ENCODE data around the gene SARDH. TPM values are rescaled to one million over a fixed set of nuclear protein-coding genes. Genes with fewer than 3 reads are reported as not detected.

The SARDH gene
- total and polyA plus RNA-seq, 2 of the 8 experiments (the other 6 are each of a cell fraction or from before 2014, with no cell fraction given) = 6.4 to 7.4 TPM

- 0 out of 2 replicates have a peak, but pooled peaks cover 1% of the 10 kb centered on the region for H3K23me2 ChIP-seq (ENCODE audit: low read depth, low read length)
- no peak overlapping the region for H3K23ac ChIP-seq (ENCODE audit: insufficient read length)
- no peaks in the 10 kb centered on the region for H3K36me3 ChIP-seq (ENCODE audit: control insufficient read depth in 2 of 4, insufficient read depth in 4 of 4, low read length in 3 of 4)
- H2AK5ac ChIP-seq (ENCODE audit: low read depth, low read length) = no peak overlapping the region
- H3K79me1 ChIP-seq (ENCODE audit: low read depth, low read length) = no peaks in the 10 kb centered on the region; the same call in 1 of the 2 replicates
- no peaks in the 10 kb centered on the region for H3K9me3 ChIP-seq (ENCODE audit: insufficient read depth in 2 of 2, low read depth in 1 of 2, low read length in 1 of 2)
- no peak overlapping the region for H3K4me2 ChIP-seq (ENCODE audit: insufficient read depth in 1 of 2, low read depth in 2 of 2, low read length in 2 of 2)
- H3K4me3 ChIP-seq (ENCODE audit: extremely low read depth in 1 of 4, insufficient read depth in 2 of 4, low read depth in 3 of 4, low read length in 4 of 4) = no peak overlapping the region
- TF ChIP-seq PHF8 (conservative IDR thresholded peaks at IDR 0.05; ENCODE audit: low read depth, low read length) (no peak), SIN3A (conservative IDR thresholded peaks at IDR 0.05 in 1 of 2, IDR thresholded peaks at IDR 0.05 in 1 of 2; ENCODE audit: low read depth in 1 of 2, low read length in 2 of 2) (no peak), RBBP5 (IDR thresholded peaks at IDR 0.05; ENCODE audit: borderline replicate concordance, low read depth, low read length) (no peak), GABPA (IDR thresholded peaks at IDR 0.05; ENCODE audit: borderline replicate concordance, insufficient read depth, low read length) (no peak), NRF1 (IDR thresholded peaks at IDR 0.05; ENCODE audit: low read depth, low read length) (no peak), CBX8 (IDR thresholded peaks at IDR 0.05; ENCODE audit: borderline replicate concordance, low read depth, low read length) (no peak), BCL11A (IDR thresholded peaks at IDR 0.05; ENCODE audit: low read depth in 2 of 2, low read length in 2 of 2) (no peak), KDM5A (IDR thresholded peaks at IDR 0.05; ENCODE audit: low read length) (no peak), SP4 (IDR thresholded peaks at IDR 0.05; ENCODE audit: low read length) (no peak), KDM4A (IDR thresholded peaks at IDR 0.05; ENCODE audit: low read depth, low read length, severe bottlenecking) (no peak), SP2 (IDR thresholded peaks at IDR 0.05; ENCODE audit: low read length) (no peak)
- no peak overlapping the region for H2AFZ ChIP-seq (ENCODE audit: low read length)
- H3K4me1 ChIP-seq (replicated peaks in 1 of 4; ENCODE audit: control insufficient read depth in 3 of 4, insufficient read depth in 4 of 4, low read length in 3 of 4) = peaks cover 0 to 8% (median 1%) of the 10 kb centered on the region in 4 experiments; a peak in 5 of 7 replicates
- H2BK5ac ChIP-seq (ENCODE audit: low read depth, low read length) = no peak overlapping the region
- no peaks in the 10 kb centered on the region for H3K79me2 ChIP-seq (ENCODE audit: control insufficient read depth in 1 of 2, insufficient read depth in 2 of 2, low read length in 2 of 2)
- H3K27ac ChIP-seq (ENCODE audit: low read depth, low read length) = no peak overlapping the region
- no peaks in the 10 kb centered on the region; a peak in 1 of 7 replicates for H3K27me3 ChIP-seq (replicated peaks in 1 of 4; ENCODE audit: control insufficient read depth in 3 of 4, extremely low read depth in 1 of 4, insufficient read depth in 3 of 4, low read length in 3 of 4)
- H2BK15ac ChIP-seq (ENCODE audit: low read length) = no peak overlapping the region
- no peak overlapping the region for H3K18ac ChIP-seq (ENCODE audit: extremely low read depth, low read length)
- CTCF ChIA-PET (ENCODE audit: partially characterized antibody) = interaction anchor here (0.6 to 3.3 kb wide), 9 partner anchors 10 to 165 kb away, joined by 3 to 14 read pairs (median 3); partner anchors contain the start of gene ADAMTSL2
- 89% methylated on average over 16 of the region's 16 CpGs; no CpG with 5 or more reads in 1 of the 2 experiments for WGBS, 2 experiments (ENCODE audit: extremely low coverage in 1 of 2, insufficient coverage in 1 of 2, insufficient read length in 1 of 2, insufficient replicate concordance in 2 of 2, low coverage in 1 of 2, low lambda C conversion rate in 2 of 2, missing lambda C conversion rate in 1 of 2)
- H4K5ac ChIP-seq (ENCODE audit: insufficient read length, low read depth, low read length) = no peak overlapping the region
- no peak overlapping the region for H3K9ac ChIP-seq (replicated peaks in 1 of 4; ENCODE audit: extremely low read depth in 1 of 4, low read depth in 3 of 4, low read length in 3 of 4)
- H2BK20ac ChIP-seq (ENCODE audit: low read length) = no peak overlapping the region; the same call in 1 of the 2 replicates
- H2BK120ac ChIP-seq (replicated peaks; ENCODE audit: low read depth, low read length) = no peak overlapping the region
- DNase-seq (ENCODE audit: low read depth in 1 of 2, low spot score in 2 of 2) = no peak
- no peak for FAIRE-seq
- H4K91ac ChIP-seq (replicated peaks; ENCODE audit: insufficient read length, low read length) = no peak overlapping the region
- H3K4ac ChIP-seq (replicated peaks; ENCODE audit: insufficient read length, low read depth, low read length) = no peak overlapping the region
- H4K20me1 ChIP-seq (replicated peaks in 1 of 2; ENCODE audit: control insufficient read depth in 1 of 2, insufficient read depth in 2 of 2, low read length in 2 of 2) = peaks cover 0 to 2% of the 10 kb centered on the region in 2 experiments
- no peak overlapping the region for H2BK12ac ChIP-seq (ENCODE audit: low read depth, low read length)
- no peak overlapping the region for H3K56ac ChIP-seq (replicated peaks; ENCODE audit: insufficient read length, low read depth, low read length)
- POLR2A ChIA-PET (ENCODE audit: partially characterized antibody) = interaction anchor here (0.9 to 1.5 kb wide), 2 partner anchors 19 to 39 kb away, joined by 4 to 5 read pairs; no protein-coding TSS in a partner anchor
- H3K14ac ChIP-seq (ENCODE audit: insufficient read length) = no peak overlapping the region
- no peak overlapping the region for H4K8ac ChIP-seq (ENCODE audit: extremely low read depth, insufficient read depth, low read length)
Observed at GRCh38 chr9:133642708-133643361, 95.3 kb downstream of the SARDH start.
